HG03342 (cell line): ENCODE measurements around the gene C11orf98.

ENCODE experiments used
- ATAC-seq: cut with Tn5 transposase; IDR thresholded peaks from one replicate; pipeline ENCODE4 v1.9.1; 2021; ENCODE audit warnings: mild to moderate bottlenecking, moderate library complexity; ENCODE audit not compliant: unreplicated experiment

Gene C11orf98

DNA sequence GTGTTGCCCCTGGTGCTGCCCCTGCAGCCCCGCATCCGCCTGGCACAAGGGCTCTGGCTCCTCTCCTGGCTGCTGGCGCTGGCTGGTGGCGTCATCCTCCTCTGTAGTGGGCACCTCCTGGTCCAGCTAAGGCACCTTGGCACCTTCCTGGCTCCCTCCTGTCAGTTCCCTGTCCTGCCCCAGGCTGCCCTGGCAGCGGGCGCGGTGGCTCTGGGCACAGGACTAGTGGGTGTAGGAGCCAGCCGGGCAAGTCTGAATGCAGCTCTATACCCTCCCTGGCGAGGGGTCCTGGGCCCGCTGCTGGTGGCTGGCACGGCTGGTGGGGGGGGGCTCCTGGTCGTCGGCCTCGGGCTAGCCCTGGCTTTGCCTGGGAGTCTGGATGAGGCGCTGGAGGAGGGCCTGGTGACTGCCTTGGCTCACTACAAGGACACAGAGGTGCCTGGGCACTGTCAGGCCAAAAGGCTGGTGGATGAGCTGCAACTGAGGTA, 51.7 kb downstream of the C11orf98 start:
- ATAC-seq: no peak
